ENCODE results near the gene WTIP. TPM values are rescaled to one million over a fixed set of nuclear protein-coding genes. Genes with fewer than 3 reads are reported as not detected.
"Not testable (repeated sequence)": the region's sequence is repeated elsewhere in the genome, so short reads cannot be mapped to it uniquely, and the experiment has no call there.

The WTIP gene
- total and polyA plus RNA-seq, 9 donors = 13.4 to 38.4 (median 29.5) TPM

- Histone ChIP-seq H3K9me3 (no peaks in the 10 kb centered on the region), H3K27me3 (no peaks in the 10 kb centered on the region), H3K4me3 (no peak overlapping the region), H3K36me3 (no peaks in the 10 kb centered on the region), H3K4me1 (ENCODE audit: insufficient read depth) (peaks cover 4% of the 10 kb centered on the region), H3K27ac (no peak overlapping the region)
- WGBS, 3 donors = 88 to 91% (median 90%) methylated on average over 5 of the region's 5 CpGs
- TF ChIP-seq, protein P1, sequence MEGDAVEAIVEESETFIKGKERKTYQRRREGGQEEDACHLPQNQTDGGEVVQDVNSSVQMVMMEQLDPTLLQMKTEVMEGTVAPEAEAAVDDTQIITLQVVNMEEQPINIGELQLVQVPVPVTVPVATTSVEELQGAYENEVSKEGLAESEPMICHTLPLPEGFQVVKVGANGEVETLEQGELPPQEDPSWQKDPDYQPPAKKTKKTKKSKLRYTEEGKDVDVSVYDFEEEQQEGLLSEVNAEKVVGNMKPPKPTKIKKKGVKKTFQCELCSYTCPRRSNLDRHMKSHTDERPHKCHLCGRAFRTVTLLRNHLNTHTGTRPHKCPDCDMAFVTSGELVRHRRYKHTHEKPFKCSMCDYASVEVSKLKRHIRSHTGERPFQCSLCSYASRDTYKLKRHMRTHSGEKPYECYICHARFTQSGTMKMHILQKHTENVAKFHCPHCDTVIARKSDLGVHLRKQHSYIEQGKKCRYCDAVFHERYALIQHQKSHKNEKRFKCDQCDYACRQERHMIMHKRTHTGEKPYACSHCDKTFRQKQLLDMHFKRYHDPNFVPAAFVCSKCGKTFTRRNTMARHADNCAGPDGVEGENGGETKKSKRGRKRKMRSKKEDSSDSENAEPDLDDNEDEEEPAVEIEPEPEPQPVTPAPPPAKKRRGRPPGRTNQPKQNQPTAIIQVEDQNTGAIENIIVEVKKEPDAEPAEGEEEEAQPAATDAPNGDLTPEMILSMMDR (IDR thresholded peaks at IDR 0.05) = no peak
- TF ChIP-seq POLR2A (IDR thresholded peaks at IDR 0.05) (no peak), EP300 (IDR thresholded peaks at IDR 0.05) (no peak)
- intact Hi-C loops (cut with DNase I) = no loop called here
- peak in 1 of 5 donors; percentile 5 for DNase-seq
Measured at GRCh38 chr19:34475975-34476594, 5.5 kb upstream of the WTIP start.

DNA sequence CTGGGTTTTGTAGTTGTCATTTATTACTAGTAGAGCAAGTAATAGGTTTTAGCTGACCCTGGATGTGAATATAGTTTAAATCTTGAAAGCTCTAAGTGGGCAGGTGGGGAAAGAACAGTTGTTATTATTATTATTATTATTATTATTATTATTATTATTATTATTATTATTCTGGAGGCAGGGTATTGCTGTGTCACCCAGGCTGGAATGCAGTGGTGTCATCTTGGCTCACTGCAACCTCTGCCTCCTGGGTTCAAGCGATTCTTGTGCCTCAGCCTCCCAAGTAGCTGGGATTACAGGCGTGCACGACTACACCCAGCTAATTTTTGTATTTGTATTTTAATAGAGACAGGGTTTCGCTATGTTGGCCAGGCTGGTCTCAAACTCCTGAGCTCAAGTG is 3.1 kb upstream of the WTIP start:
- H3K27ac ChIP-seq; H3K9me3 ChIP-seq; DNase-seq; intact Hi-C loops (cut with DNase I); H3K27me3 ChIP-seq; H3K4me3 ChIP-seq; H3K36me3 ChIP-seq; H3K4me1 ChIP-seq (ENCODE audit: insufficient read depth): not testable (repeated sequence)
- WGBS, 3 donors = 93 to 95% (median 95%) methylated on average over 4 of the region's 4 CpGs

- intact Hi-C loops (cut with DNase I) = no loop called here
- H3K4me3 ChIP-seq = no peak overlapping the region
- no peaks in the 10 kb centered on the region for H3K9me3 ChIP-seq
- DNase-seq = peak in 1 of 5 donors; percentile 7
- 85 to 96% (median 88%) methylated on average over 7 of the region's 7 CpGs for WGBS, 3 donors
- H3K27ac ChIP-seq = no peak overlapping the region
- H3K27me3 ChIP-seq = no peaks in the 10 kb centered on the region
- TF ChIP-seq POLR2A (IDR thresholded peaks at IDR 0.05) (no peak), EP300 (IDR thresholded peaks at IDR 0.05) (no peak)
- TF ChIP-seq, protein P1 (IDR thresholded peaks at IDR 0.05) = no peak
- no peaks in the 10 kb centered on the region for H3K36me3 ChIP-seq
- peaks cover 12% of the 10 kb centered on the region for H3K4me1 ChIP-seq (ENCODE audit: insufficient read depth)
Measured at GRCh38 chr19:34479396-34479795, 2.2 kb upstream of the WTIP start.

DNA sequence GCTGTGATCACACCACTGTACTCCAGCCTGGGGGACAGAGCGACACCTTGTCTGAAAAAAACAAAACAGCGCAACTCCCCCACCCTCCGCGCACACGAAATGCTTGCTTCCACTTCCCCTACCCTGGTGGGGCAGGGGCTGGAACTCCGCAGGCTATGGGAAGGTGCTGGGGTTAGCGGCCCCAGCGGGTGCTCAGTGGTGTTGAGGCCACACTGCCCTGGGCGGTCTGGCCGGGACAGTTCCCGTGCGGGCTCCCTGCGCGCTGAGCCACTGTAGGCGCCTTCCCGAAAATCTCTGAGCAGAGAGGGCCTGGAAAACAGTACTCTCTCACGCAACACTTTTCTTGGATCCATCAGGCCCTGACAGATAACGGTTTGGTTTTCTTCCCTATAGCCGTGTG is 1.1 kb upstream of the WTIP start:
- 80 to 86% (median 81%) methylated on average over 19 of the region's 19 CpGs for WGBS, 3 donors
- no peaks in the 10 kb centered on the region for H3K27me3 ChIP-seq
- H3K4me1 ChIP-seq (ENCODE audit: insufficient read depth) = peaks cover 9% of the 10 kb centered on the region
- H3K9me3 ChIP-seq = no peaks in the 10 kb centered on the region
- no peak for TF ChIP-seq POLR2A (IDR thresholded peaks at IDR 0.05)
- TF ChIP-seq, protein P1 (IDR thresholded peaks at IDR 0.05) = no peak
- no peak for TF ChIP-seq EP300 (IDR thresholded peaks at IDR 0.05)
- peak in 2 of 5 donors; percentile 37 to 39 for DNase-seq
- no peak overlapping the region for H3K4me3 ChIP-seq
- H3K36me3 ChIP-seq = no peaks in the 10 kb centered on the region
- intact Hi-C loops (cut with DNase I) = loop anchor here in 2 of 4 donors (5.0 to 10.0 kb wide), 2 partner anchors 48 to 116 kb away; partner anchors contain the start of gene GPI (in 1 of the 2)
- peak overlapping the region in 1 of 2 donors; percentile 86 for H3K27ac ChIP-seq

DNA sequence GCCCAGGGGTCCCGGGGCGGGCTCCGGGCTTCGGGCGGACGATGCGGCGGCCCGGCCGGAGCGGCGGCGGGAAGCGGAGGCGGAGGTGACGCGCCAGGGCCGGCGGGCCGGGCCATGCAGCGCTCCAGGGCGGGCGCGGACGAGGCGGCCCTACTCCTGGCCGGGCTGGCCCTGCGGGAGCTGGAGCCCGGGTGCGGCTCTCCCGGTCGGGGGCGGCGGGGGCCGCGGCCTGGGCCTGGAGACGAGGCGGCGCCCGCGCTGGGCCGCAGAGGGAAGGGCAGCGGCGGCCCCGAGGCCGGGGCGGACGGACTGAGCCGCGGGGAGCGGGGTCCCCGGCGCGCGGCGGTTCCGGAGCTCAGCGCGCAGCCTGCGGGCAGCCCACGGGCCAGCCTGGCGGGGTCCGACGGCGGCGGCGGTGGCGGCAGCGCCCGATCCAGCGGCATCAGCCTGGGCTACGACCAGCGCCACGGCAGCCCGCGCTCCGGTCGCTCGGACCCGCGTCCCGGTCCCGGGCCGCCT is 362 bp downstream of the WTIP start:
- WGBS, 3 donors = 0% methylated on average over 11 to 84 of the region's 84 CpGs
- peak in 3 of 5 donors; percentile 44 to 63 (median 53) for DNase-seq
- H3K9me3 ChIP-seq = no peaks in the 10 kb centered on the region

More for the DNA sequence above, 362 bp downstream of the WTIP start:
- peak overlapping the region; percentile 45 for H3K4me3 ChIP-seq
- TF ChIP-seq, protein P1 (IDR thresholded peaks at IDR 0.05) = no peak
- no peak for TF ChIP-seq EP300 (IDR thresholded peaks at IDR 0.05)
- no peak for TF ChIP-seq POLR2A (IDR thresholded peaks at IDR 0.05)
- peaks cover 9% of the 10 kb centered on the region for H3K4me1 ChIP-seq (ENCODE audit: insufficient read depth)
- H3K27me3 ChIP-seq = no peaks in the 10 kb centered on the region
- H3K36me3 ChIP-seq = no peaks in the 10 kb centered on the region
- H3K27ac ChIP-seq = peak overlapping the region; percentile 86 to 87
- intact Hi-C loops (cut with DNase I) = loop anchor here in 2 of 4 donors (5.0 to 10.0 kb wide), 2 partner anchors 50 to 117 kb away; partner anchors contain the start of gene GPI (in 1 of the 2)

Measured in ovary (tissue), 9 donors.